Endothelial cell of hepatic sinusoid (primary cell): ENCODE measurements around the gene DMAC2L.

Source experiments
- in situ Hi-C: cut with HindIII; loops from 2 replicates; pipeline ENCODE4 v1.10.0; 2017; ENCODE audit warnings: low sequenced_read_pairs

DMAC2L gene

DNA sequence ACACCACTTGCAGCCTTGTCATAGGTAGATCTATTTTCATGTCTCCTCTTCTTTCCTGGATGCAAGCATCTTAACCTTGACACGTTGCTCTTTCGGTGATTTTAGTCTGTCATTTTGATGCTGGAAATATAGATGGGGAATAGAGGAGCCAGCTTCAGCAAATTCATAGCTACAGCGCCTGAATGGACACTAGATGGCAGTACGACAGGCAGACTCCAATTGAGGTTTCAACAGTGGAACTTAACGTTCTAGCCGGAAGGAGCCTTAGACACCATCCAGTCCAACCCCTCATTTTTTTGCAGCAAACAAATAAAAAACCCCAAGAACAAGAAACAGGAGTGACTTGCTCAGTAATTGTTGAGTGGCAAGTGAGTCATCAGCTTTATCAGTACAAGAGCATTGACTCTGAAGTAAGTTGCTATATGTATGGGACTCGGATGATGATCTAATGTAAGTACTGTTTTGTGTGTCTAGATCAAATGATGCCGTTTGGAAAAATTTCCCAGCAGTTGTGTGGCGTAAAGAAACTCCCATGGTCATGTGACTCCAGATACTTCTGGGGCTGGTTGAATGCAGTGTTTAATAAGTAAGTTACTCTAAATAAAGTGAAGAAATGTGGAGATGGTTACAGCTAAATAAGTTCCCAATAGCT is 9.0 kb downstream of the DMAC2L start:
- in situ Hi-C loops = loop anchor here (10.0 kb wide), 1 partner anchor 114 kb away; no protein-coding TSS in a partner anchor

DNA sequence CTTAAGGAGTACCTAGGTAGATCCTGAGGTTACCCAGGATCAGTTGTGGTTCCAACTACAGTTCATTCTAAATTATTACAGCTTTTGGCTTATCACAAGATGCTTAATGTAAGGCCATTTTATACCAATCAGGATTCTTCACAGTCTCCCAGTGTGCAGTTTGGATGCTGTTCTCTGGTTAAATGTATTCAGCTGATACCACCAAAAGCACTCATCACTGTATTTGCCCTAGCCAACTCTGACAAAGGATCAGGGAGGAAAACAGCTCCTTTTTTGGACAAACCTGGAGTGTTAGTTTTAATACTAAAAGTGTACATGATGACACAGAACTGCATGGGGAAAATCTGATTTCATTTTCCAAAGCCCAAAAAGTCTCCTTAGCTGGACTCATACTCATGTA is 19.5 kb downstream of the DMAC2L start:
- in situ Hi-C loops = loop anchor here (25.0 kb wide), 1 partner anchor 206 kb away; the partner anchor contains the start of gene MAP4K5

GRCh38 chr14:50333014-50333509 is 20.9 kb downstream of the DMAC2L start:
- in situ Hi-C loops = loop anchor here (25.0 kb wide), 1 partner anchor 204 kb away; the partner anchor contains the start of gene MAP4K5

DNA sequence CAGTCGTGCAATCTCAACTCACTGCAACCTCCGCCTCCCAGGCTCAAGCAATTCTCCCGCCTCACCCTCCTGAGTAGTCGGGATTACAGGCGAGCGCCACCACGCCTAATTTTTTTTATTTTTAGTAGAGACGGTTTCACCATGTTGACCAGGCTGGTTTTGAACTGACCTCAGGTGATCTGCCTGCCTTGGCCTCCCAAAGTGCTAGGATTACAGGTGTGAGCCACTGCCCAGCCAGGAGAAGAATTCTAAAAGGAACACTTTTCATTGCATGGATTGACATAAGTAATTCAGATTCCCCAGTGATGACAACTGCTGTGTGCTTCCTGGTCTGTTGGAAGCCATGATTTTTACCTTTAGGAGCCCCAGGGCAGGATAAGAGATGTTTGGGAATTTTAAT is 22.1 kb downstream of the DMAC2L start:
- in situ Hi-C loops = loop anchor here (25.0 kb wide), 1 partner anchor 203 kb away; the partner anchor contains the start of gene MAP4K5

GRCh38 chr14:50335389-50335788 is 23.3 kb downstream of the DMAC2L start:
- in situ Hi-C loops = loop anchor here (25.0 kb wide), 1 partner anchor 202 kb away; the partner anchor contains the start of gene MAP4K5

DNA sequence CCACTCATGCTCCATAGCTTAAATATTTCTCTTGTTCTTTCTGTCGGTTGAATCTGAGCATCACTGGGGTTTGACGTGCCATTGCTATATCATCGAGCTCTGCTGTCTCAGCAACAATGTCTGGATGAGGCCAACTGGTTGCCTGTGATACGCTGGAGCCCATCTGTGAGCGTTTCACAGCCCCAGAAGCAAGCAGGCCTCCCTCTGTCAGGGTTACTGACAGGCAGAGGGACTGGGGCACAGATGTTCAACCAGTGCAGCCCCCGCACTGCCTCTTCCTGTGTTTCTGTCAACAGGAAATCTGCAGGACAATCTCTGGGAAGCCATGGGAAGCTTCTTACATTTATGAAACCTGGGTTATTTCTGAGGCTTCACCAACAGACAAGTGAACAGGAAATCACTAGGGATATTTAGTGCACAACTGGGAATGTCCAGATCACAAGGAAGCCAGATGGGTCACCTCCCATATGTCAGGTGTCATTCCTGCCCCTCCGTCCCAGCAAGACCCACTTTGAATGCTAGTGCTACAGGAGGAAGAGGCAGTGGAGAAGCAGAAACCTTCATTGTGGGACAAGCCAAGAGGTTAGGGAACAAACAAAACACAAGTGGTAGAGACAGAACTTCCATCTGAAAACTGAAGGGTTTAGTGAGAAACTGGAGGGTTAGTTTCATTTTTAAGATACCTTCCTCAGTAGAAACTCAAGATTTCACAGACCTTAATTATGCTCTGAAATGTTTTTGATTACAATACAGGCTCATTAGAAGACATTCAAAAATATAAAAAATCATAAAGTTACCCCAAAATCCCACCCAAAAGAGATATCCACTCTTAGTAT is 24.1 kb downstream of the DMAC2L start:
- in situ Hi-C loops = loop anchor here (25.0 kb wide), 1 partner anchor 201 kb away; the partner anchor contains the start of gene MAP4K5

- in situ Hi-C loops = loop anchor here (25.0 kb wide), 1 partner anchor 199 kb away; the partner anchor contains the start of gene MAP4K5
These were observed 26.5 kb downstream of the DMAC2L start for GRCh38 chr14:50338587-50338986.

DNA sequence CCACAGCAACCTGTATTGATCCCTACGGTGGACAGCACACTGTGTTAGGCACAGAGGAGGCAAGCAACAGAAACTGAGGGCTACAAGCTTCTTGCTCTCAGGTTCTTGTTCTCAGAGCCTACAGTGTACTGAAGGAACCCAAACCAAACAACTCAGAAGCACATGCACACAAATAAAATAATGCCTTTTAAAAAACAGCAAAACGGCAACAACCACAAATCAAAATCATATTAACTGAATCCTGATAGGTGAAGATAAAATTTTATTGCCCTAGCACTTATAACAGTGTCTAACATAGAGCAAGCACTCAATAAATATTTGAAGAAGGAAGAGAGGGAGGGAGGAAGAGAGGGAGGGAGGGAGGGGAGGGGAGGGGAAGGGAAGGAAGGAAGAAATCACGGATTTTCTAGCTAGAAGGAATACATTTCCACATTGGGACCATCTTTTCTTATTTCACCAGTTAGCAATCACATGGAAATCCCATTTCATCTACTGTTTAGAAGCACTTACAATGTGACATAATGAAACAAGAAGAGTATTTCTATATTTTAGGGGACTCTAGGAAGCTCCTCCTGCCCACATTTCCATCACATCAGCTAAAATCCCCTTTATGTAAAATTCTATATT is 27.2 kb downstream of the DMAC2L start:
- in situ Hi-C loops = loop anchor here (25.0 kb wide), 1 partner anchor 198 kb away; the partner anchor contains the start of gene MAP4K5

DNA sequence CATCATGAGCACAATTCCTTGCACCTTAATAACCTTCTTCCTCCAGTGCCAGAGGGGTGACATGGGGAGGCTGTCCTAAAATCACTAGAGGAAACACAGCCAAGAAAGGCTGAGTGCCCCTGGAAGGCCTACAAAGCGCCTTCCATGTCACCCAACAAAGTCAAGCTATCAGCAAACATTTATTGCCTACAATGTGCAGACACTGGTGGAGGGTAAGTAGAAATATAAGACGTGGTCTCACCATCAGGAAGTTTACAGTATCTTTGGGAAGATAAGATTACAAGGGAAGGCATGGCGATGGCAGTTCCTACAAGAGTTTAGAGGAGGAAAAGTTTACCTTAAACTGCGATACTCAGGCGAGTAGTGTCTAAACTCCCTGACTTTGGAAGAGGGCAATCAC is 27.9 kb downstream of the DMAC2L start:
- in situ Hi-C loops = loop anchor here (25.0 kb wide), 1 partner anchor 197 kb away; the partner anchor contains the start of gene MAP4K5

- in situ Hi-C loops = loop anchor here (25.0 kb wide), 1 partner anchor 196 kb away; the partner anchor contains the start of gene MAP4K5
These were observed 28.8 kb downstream of the DMAC2L start for GRCh38 chr14:50340963-50341362.

GRCh38 chr14:50342221-50343078 is 30.3 kb downstream of the DMAC2L start:
- in situ Hi-C loops = loop anchor here (25.0 kb wide), 1 partner anchor 195 kb away; the partner anchor contains the start of gene MAP4K5

- in situ Hi-C loops = loop anchor here (25.0 kb wide), 1 partner anchor 194 kb away; the partner anchor contains the start of gene MAP4K5
These were observed 31.3 kb downstream of the DMAC2L start for GRCh38 chr14:50343434-50343833.

- in situ Hi-C loops = loop anchor here (25.0 kb wide), 1 partner anchor 193 kb away; the partner anchor contains the start of gene MAP4K5
These were observed 32.1 kb downstream of the DMAC2L start for GRCh38 chr14:50344116-50344775.

DNA sequence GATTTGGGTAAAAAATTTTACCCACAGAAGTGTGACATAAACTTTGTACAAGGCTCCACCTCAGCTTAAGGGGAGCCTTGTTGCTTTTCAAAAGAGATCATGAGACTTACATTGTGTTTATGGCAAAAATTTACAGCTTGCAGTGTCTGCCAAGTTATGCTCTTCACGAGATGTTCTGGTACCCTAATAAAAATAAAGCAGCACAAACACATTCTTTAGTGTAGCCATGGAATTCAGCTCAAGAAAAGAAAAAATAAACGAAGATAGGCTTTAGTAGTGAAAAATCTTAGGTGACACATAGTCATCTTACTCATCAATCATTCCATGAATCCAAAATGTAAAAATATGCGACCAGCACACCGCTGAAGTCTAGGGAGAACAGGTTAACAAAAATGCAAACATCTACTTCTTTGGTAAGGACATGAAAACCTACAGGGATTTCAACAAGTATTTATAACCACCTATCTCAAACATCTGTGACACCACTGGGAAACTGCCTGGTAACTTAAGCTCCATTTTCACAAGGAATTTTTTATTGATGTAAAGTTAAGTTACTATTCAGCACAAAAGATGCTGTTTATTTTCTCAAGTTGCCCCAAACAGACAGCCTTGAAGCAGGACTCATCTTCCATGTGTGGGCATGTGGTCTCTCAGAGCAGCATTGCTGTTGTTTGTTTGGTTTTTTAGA is 32.9 kb downstream of the DMAC2L start:
- in situ Hi-C loops = loop anchor here (25.0 kb wide), 1 partner anchor 192 kb away; the partner anchor contains the start of gene MAP4K5

GRCh38 chr14:50345846-50346422 is 33.8 kb downstream of the DMAC2L start:
- in situ Hi-C loops = loop anchor here (25.0 kb wide), 1 partner anchor 191 kb away; the partner anchor contains the start of gene MAP4K5

- in situ Hi-C loops = loop anchor here (25.0 kb wide), 1 partner anchor 190 kb away; the partner anchor contains the start of gene MAP4K5
These were observed 35.4 kb downstream of the DMAC2L start for GRCh38 chr14:50347521-50347920.

- in situ Hi-C loops = loop anchor here (25.0 kb wide), 1 partner anchor 188 kb away; the partner anchor contains the start of gene MAP4K5
These were observed 36.8 kb downstream of the DMAC2L start for GRCh38 chr14:50348933-50349332.

DNA sequence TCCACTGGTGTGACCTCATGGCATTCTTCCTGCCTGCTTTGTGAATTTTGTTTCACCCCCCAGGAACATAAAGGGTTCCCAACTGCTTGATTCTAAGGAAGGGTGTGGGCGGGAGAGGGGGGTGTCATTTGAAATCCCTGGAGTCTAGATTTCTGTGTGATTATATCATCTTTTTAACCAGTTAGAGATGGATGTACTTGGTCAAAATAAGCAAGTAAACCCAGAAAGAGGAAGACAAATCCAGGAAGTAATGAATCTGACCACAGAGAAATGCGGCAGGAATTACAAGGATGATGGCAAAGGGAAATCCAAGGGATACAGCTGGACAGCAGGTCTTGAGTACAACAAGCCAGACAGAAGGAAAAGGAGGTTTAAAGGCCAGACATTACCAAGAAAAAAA is 38.9 kb downstream of the DMAC2L start:
- in situ Hi-C loops = no loop called here
